ENCODE results near the gene HYAL4. TPM values are rescaled to one million over a fixed set of nuclear protein-coding genes. Genes with fewer than 3 reads are reported as not detected.
"Not testable (repeated sequence)": the region's sequence is repeated elsewhere in the genome, so short reads cannot be mapped to it uniquely, and the experiment has no call there.

Gene HYAL4
- total RNA-seq, 6 experiments from 2014 or later = not detected

GRCh38 chr7:123836656-123837055, 8.3 kb upstream of the HYAL4 start:
- DNase-seq = no peak
- TF ChIP-seq CTCF (IDR thresholded peaks at IDR 0.05) = no peak
- Mint-ChIP-seq H3K4me3 (no peak overlapping the region), H3K27ac (no peak overlapping the region), H3K4me1 (ENCODE audit: low read depth) (no peaks in the 10 kb centered on the region), H3K27me3 (ENCODE audit: insufficient read depth) (no peaks in the 10 kb centered on the region), H3K9me3 (peaks cover 11% of the 10 kb centered on the region; the same call in 1 of the 2 replicates), H3K36me3 (ENCODE audit: low read depth) (no peaks in the 10 kb centered on the region)

- H3K4me1 Mint-ChIP-seq (ENCODE audit: low read depth); DNase-seq; H3K36me3 Mint-ChIP-seq (ENCODE audit: low read depth); H3K9me3 Mint-ChIP-seq; H3K27ac Mint-ChIP-seq; H3K4me3 Mint-ChIP-seq; H3K27me3 Mint-ChIP-seq (ENCODE audit: insufficient read depth): not testable (repeated sequence)
These were observed 5.9 kb upstream of the HYAL4 start for GRCh38 chr7:123839106-123839505.

- H3K9me3 Mint-ChIP-seq; H3K27me3 Mint-ChIP-seq (ENCODE audit: insufficient read depth); H3K4me3 Mint-ChIP-seq; H3K4me1 Mint-ChIP-seq (ENCODE audit: low read depth); H3K36me3 Mint-ChIP-seq (ENCODE audit: low read depth); H3K27ac Mint-ChIP-seq; DNase-seq: not testable (repeated sequence)
These were observed 827 bp upstream of the HYAL4 start for GRCh38 chr7:123844142-123844541.

GRCh38 chr7:123845823-123846216, 851 bp downstream of the HYAL4 start:
- Mint-ChIP-seq H3K36me3 (ENCODE audit: low read depth) (no peaks in the 10 kb centered on the region), H3K27ac (no peak overlapping the region), H3K27me3 (ENCODE audit: insufficient read depth) (no peaks in the 10 kb centered on the region), H3K4me3 (no peak overlapping the region), H3K4me1 (ENCODE audit: low read depth) (no peaks in the 10 kb centered on the region), H3K9me3 (peaks cover 6% of the 10 kb centered on the region)
- TF ChIP-seq CTCF (IDR thresholded peaks at IDR 0.05) = no peak
- DNase-seq = no peak

- Mint-ChIP-seq H3K4me1 (ENCODE audit: low read depth) (no peaks in the 10 kb centered on the region), H3K36me3 (ENCODE audit: low read depth) (no peaks in the 10 kb centered on the region), H3K4me3 (no peak overlapping the region), H3K27me3 (ENCODE audit: insufficient read depth) (no peaks in the 10 kb centered on the region), H3K9me3 (peaks cover 7% of the 10 kb centered on the region), H3K27ac (no peak overlapping the region)
- no peak for DNase-seq
- TF ChIP-seq CTCF (IDR thresholded peaks at IDR 0.05) = no peak
These were observed 1.4 kb downstream of the HYAL4 start for GRCh38 chr7:123846217-123846891.

- no peak overlapping the region for H3K4me3 Mint-ChIP-seq
- TF ChIP-seq CTCF (IDR thresholded peaks at IDR 0.05) = no peak
These were observed 2.9 kb downstream of the HYAL4 start for GRCh38 chr7:123847868-123848267.

GRCh38 chr7:123849855-123850254, 4.9 kb downstream of the HYAL4 start:
- no peaks in the 10 kb centered on the region for H3K36me3 Mint-ChIP-seq (ENCODE audit: low read depth)
- DNase-seq = no peak
- H3K9me3 Mint-ChIP-seq = peaks cover 26% of the 10 kb centered on the region
- H3K4me3 Mint-ChIP-seq = no peak overlapping the region
- no peaks in the 10 kb centered on the region for H3K4me1 Mint-ChIP-seq (ENCODE audit: low read depth)
- no peak overlapping the region for H3K27ac Mint-ChIP-seq
- no peak for TF ChIP-seq CTCF (IDR thresholded peaks at IDR 0.05)
- H3K27me3 Mint-ChIP-seq (ENCODE audit: insufficient read depth) = no peaks in the 10 kb centered on the region

More at GRCh38 chr7:123847868-123848267, 2.9 kb downstream of the HYAL4 start:
- H3K27me3 Mint-ChIP-seq (ENCODE audit: insufficient read depth) = no peaks in the 10 kb centered on the region
- no peak overlapping the region for H3K27ac Mint-ChIP-seq
- H3K9me3 Mint-ChIP-seq = peaks cover 16% of the 10 kb centered on the region
- H3K4me1 Mint-ChIP-seq (ENCODE audit: low read depth) = no peaks in the 10 kb centered on the region
- no peak for DNase-seq
- no peaks in the 10 kb centered on the region for H3K36me3 Mint-ChIP-seq (ENCODE audit: low read depth)

GRCh38 chr7:123851404-123851803, 6.4 kb downstream of the HYAL4 start:
- not testable (repeated sequence) for H3K36me3 Mint-ChIP-seq (ENCODE audit: low read depth); DNase-seq; H3K4me1 Mint-ChIP-seq (ENCODE audit: low read depth); H3K27me3 Mint-ChIP-seq (ENCODE audit: insufficient read depth); H3K27ac Mint-ChIP-seq; H3K4me3 Mint-ChIP-seq
- peaks cover 34% of the 10 kb centered on the region for H3K9me3 Mint-ChIP-seq

GRCh38 chr7:123854291-123854690, 9.3 kb downstream of the HYAL4 start:
- not testable (repeated sequence) for H3K27me3 Mint-ChIP-seq (ENCODE audit: insufficient read depth)

More at GRCh38 chr7:123854291-123854690, 9.3 kb downstream of the HYAL4 start:
- H3K4me1 Mint-ChIP-seq (ENCODE audit: low read depth); DNase-seq; H3K36me3 Mint-ChIP-seq (ENCODE audit: low read depth); H3K4me3 Mint-ChIP-seq; H3K27ac Mint-ChIP-seq: not testable (repeated sequence)
- peaks cover 29% of the 10 kb centered on the region for H3K9me3 Mint-ChIP-seq
